LNCAP (cell line): Measurements from ENCODE around the gene CD1D.

Experiments
- CTCF ChIP-seq: fragments of 450-650 bp; IDR thresholded peaks from 2 replicates; pipeline ENCODE4 v1.5.1; 2017; ENCODE audit warnings: mild to moderate bottlenecking

The CD1D gene

DNA sequence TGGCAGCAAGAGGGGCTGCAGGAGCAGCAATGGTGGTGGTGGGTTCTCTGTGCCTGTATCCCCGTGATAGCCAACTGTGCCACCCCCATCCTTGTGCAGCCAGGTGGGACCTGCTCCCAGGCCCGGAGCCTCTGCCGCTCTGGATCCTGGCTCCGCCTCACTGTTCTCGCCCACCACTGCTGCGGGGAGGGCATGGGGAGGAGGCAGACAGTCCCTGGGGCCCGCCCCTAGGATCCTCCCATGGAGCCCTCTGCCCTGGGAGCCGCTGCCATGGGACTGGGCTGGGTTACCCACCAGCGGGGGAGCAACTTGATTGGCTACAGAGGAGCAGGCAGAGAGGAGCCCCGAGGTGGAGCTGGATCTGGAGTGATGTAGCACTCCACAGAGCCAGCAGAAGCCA lies 31.6 kb downstream of the CD1D start:
- TF ChIP-seq CTCF, result no peak

DNA sequence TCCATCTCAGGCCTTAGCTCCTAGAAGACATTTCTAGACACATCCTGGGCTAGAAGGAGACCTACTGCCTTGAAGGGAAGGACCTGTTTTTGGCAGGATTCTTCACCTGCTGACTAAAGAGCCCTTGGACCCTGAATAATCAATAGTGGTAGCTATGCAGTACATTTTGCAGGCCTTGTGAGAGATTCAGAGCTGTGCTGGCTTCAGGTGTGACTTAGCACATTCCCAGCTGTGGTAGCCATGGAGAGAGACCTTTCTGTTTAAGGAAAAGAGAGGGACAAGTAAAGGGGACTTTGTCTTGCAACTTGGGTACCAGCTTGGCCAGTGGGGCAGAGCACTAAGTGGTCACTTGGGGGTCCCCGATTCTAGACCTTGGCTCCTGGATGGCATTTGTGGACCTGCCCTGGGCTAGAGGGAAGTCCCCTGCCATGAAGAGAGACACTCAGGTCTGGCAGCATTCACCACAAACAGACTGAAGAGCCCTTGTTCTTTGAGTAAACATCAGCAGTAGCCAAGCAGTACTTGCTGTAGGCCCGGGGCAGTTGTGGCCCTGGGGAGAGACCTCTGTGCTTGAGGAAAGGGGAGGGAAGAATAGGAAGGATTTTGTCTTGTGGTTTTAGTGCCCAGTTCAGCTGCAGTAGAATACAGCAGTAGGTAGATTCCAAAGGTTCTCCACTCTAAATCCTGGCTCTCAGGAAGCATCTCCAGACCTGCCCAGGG lies 47.4 kb downstream of the CD1D start:
- TF ChIP-seq CTCF, result no peak
